Liver (tissue), 9 donors: Measurements from ENCODE around the gene GSE1. TPM values are rescaled to one million over a fixed set of nuclear protein-coding genes. Genes with fewer than 3 reads are reported as not detected.

Experiments
- DNase-seq: peaks from one replicate; pipeline ENCODE4 v3.0.0-alpha.2; 2017; ENCODE audit warnings: low spot score
- H3K27ac ChIP-seq, 2 donors: one replicate each; pipeline ENCODE4 v1.7.0; 2013; ENCODE audit warnings: inconsistent platforms in 2 of 2, low read length in 2 of 2, control low read depth in 1 of 2, low read depth in 1 of 2, mild to moderate bottlenecking in 1 of 2
- H3K27me3 ChIP-seq, 4 donors: one replicate each; pipeline versions ENCODE4 v1.6.1 to v1.7.0; 2013; ENCODE audit warnings: low read length in 3 of 4, inconsistent platforms in 1 of 4, mild to moderate bottlenecking in 1 of 4, moderate library complexity in 1 of 4; ENCODE audit not compliant: control insufficient read depth in 4 of 4, insufficient read depth in 4 of 4
- H3K36me3 ChIP-seq, 4 donors: one replicate each; pipeline versions ENCODE4 v1.6.1 to v1.7.0; 2013; ENCODE audit warnings: low read length in 3 of 4, mild to moderate bottlenecking in 3 of 4, low read depth in 1 of 4, moderate library complexity in 1 of 4; ENCODE audit not compliant: control insufficient read depth in 4 of 4, insufficient read depth in 3 of 4
- H3K4me1 ChIP-seq, 4 donors: one replicate each; pipeline versions ENCODE4 v1.6.1 to v1.7.0; 2013; ENCODE audit warnings: low read length in 3 of 4, mild to moderate bottlenecking in 3 of 4, moderate library complexity in 1 of 4; ENCODE audit not compliant: control insufficient read depth in 4 of 4, insufficient read depth in 4 of 4
- H3K4me3 ChIP-seq, 3 donors: one replicate each; pipeline versions ENCODE4 v1.6.1 to v1.7.0; 2013; ENCODE audit warnings: low read length in 3 of 3, control low read depth in 1 of 3, low read depth in 1 of 3, mild to moderate bottlenecking in 1 of 3
- H3K9ac ChIP-seq, 2 donors: one replicate each; pipeline ENCODE4 v1.7.0; 2013; ENCODE audit warnings: low read length in 2 of 2, mild to moderate bottlenecking in 2 of 2, moderate library complexity in 2 of 2, control low read depth in 1 of 2, low read depth in 1 of 2
- H3K9me3 ChIP-seq, 4 donors: one replicate each; pipeline versions ENCODE4 v1.6.1 to v1.7.0; 2013; ENCODE audit warnings: low read length in 3 of 4; ENCODE audit not compliant: control insufficient read depth in 4 of 4
- EGR1 ChIP-seq, 2 donors: IDR thresholded peaks; 2 replicates each; pipeline ENCODE4 v1.6.1; 2016 to 2018; ENCODE audit warnings: antibody characterized with exemption in 2 of 2, low read depth in 2 of 2
- FOXA1 ChIP-seq: IDR thresholded peaks from 2 replicates; pipeline ENCODE4 v1.6.1; 2016; ENCODE audit warnings: antibody characterized with exemption
- GABPA ChIP-seq, 2 donors: IDR thresholded peaks in 1 of 2; conservative IDR thresholded peaks in 1 of 2; 2 replicates each; pipeline ENCODE4 v1.6.1; 2016; ENCODE audit warnings: antibody characterized with exemption in 2 of 2, mild to moderate bottlenecking in 1 of 2, moderate library complexity in 1 of 2
- HNF4A ChIP-seq, 2 donors: conservative IDR thresholded peaks; 2 replicates each; pipeline ENCODE4 v1.6.1; 2016; ENCODE audit warnings: antibody characterized with exemption in 2 of 2, mild to moderate bottlenecking in 2 of 2
- HNF4G ChIP-seq: IDR thresholded peaks from 2 replicates; pipeline ENCODE4 v1.6.1; 2016; ENCODE audit warnings: antibody characterized with exemption
- JUND ChIP-seq, 2 donors: IDR thresholded peaks; 2 replicates each; pipeline ENCODE4 v1.6.1; 2016; ENCODE audit warnings: antibody characterized with exemption in 2 of 2
- NR2F2 ChIP-seq: IDR thresholded peaks from 2 replicates; pipeline ENCODE4 v1.6.1; 2016; ENCODE audit warnings: antibody characterized with exemption
- RAD21 ChIP-seq, 2 donors: IDR thresholded peaks; 2 replicates each; pipeline ENCODE4 v1.6.1; 2016; ENCODE audit warnings: antibody characterized with exemption in 2 of 2, mild to moderate bottlenecking in 2 of 2
- RXRA ChIP-seq, 2 donors: IDR thresholded peaks; 2 replicates each; pipeline ENCODE4 v1.6.1; 2017 to 2018; ENCODE audit warnings: antibody characterized with exemption in 2 of 2, mild to moderate bottlenecking in 1 of 2
- TAF1 ChIP-seq: conservative IDR thresholded peaks from 2 replicates; pipeline ENCODE4 v1.6.1; 2016; ENCODE audit warnings: antibody characterized with exemption, mild to moderate bottlenecking
- YY1 ChIP-seq: IDR thresholded peaks from 2 replicates; pipeline ENCODE4 v1.6.1; 2016; ENCODE audit warnings: antibody characterized with exemption, mild to moderate bottlenecking
- WGBS: extraction: QIAGEN DNeasy Blood & Tissue Kit; methylation state at CpG from one replicate; pipeline ENCODE4 v1.1.7; 2013; 5-methylcytosine and 5-hydroxymethylcytosine counted together
- polyA plus RNA-seq, 2 donors: library from polyadenylated mRNA; stranded (reverse) in 1 of 2; unstranded in 1 of 2; fragments of 200-250 nt in 1 of 2; fragments of >200 nt in 1 of 2; fragmentation: Nextera tagmentation in 1 of 2; extraction: Ambion mirVana in 1 of 2; gene quantifications; one replicate each; pipeline versions ENCODE4 v1.2.1 to v1.2.3, GENCODE V29; 2013 to 2015
- total RNA-seq, 2 donors: library from RNA; depleted of rRNA; stranded (reverse); fragments of >200 nt; gene quantifications; one replicate each; pipeline ENCODE4 v1.2.3, GENCODE V29; 2014
- TF ChIP-seq, protein P1 (sequence below): fragments of 150-350 bp; IDR thresholded peaks from 2 replicates; pipeline ENCODE4 v1.5.1; 2017; ENCODE audit warnings: improper control_type of control experiment, low read depth, low read length; ENCODE audit not compliant: missing input control
- TF ChIP-seq, protein P2 (sequence below): IDR thresholded peaks from 2 replicates; pipeline ENCODE4 v1.6.1; 2016; ENCODE audit warnings: antibody characterized with exemption
- TF ChIP-seq, protein P3 (sequence below): IDR thresholded peaks from 2 replicates; pipeline ENCODE4 v1.6.1; 2016; ENCODE audit warnings: antibody characterized with exemption
- TF ChIP-seq, protein P4 (sequence below): IDR thresholded peaks from 2 replicates; pipeline ENCODE4 v1.6.1; 2016; ENCODE audit warnings: antibody characterized with exemption
- donor health status: healthy.
- donor health status: healthy.
- donor health status: healthy.
- donor health status: healthy.
- donor health status: healthy.

The GSE1 gene
- total and polyA plus RNA-seq, 4 donors = 9.9 to 37.7 (median 25.2) TPM

DNA sequence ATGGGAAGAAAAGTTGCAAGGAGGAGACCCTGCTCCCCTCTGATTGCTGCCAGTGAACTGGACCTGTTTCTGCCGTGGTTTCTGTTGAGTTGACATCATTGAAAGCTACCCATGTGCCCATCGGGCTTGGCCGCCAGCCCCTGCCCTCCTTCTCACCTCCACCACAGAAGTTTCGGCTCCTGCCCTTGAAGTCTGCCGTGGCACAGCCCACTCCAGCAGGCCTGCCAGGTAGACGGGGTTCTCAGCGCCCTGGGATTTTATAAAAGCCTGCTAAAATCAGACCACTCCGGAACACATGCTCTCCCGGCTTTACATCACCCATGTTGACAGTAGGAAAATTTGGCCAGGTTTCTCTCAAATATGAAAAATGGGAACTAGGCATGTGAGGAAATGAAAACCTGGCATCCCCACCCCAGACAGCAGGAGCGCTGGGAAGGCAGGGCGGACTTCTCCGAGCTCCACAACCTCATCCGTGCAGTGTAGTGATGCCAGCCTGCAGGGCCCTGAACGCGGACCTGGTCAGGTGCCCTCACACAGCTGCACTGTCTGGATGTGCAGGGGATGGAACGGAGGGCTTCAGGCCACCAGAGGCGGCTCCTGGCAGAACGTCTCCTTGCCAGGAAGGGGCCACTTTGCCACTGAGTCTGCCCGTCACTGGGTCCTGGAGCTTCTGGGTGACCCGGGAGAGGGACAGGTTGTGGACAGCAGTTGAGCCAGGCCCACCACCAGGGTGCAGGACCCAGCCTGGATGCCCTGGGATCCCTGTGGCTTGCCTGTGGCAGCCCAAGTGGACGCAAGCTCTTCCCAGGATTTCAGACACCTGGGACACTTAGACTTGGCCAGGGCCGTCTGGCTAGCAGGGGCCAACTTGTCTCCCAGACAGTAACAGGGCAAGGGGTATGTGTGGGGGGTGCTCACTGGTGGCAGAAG lies 6.9 kb upstream of the GSE1 start:
- H3K36me3 ChIP-seq = no peaks in the 10 kb centered on the region
- no peak overlapping the region for H3K4me3 ChIP-seq
- no peak for DNase-seq
- H3K27ac ChIP-seq = no peak overlapping the region
- no peak overlapping the region for H3K9ac ChIP-seq
- H3K9me3 ChIP-seq = no peaks in the 10 kb centered on the region
- 88% methylated on average over 22 of the region's 22 CpGs for WGBS
- no peaks in the 10 kb centered on the region for H3K27me3 ChIP-seq
- TF ChIP-seq NR2F2 (no peak), EGR1 (IDR thresholded peaks at IDR 0.05; ENCODE audit: low read depth in 2 of 2) (no peak), GABPA (IDR thresholded peaks at IDR 0.05 in 1 of 2, conservative IDR thresholded peaks at IDR 0.05 in 1 of 2) (no peak), RXRA (IDR thresholded peaks at IDR 0.05) (no peak), HNF4A (conservative IDR thresholded peaks at IDR 0.05) (no peak)
- peaks cover 5 to 27% (median 13%) of the 10 kb centered on the region in 4 donors for H3K4me1 ChIP-seq

DNA sequence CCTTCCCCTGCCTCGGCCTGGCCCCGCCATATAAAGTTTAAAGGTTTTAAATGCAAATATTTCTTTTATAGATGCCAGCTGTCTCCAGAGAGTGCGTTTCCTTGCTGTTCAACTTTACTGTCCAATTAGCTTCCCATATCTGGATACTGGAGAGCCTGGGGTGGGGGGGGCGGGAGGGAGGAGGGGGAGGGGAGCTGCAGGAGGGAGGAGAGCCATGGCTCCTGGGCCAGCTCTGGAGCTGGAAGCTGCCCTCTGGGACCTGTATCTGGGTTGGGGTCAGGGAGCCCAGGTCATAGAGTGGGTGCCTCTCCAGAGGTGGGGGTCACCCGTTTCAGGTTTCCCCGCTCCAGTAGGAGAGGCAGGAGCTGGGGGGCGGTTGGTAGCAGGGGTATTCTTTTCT lies 6.2 kb upstream of the GSE1 start:
- TF ChIP-seq EGR1 (IDR thresholded peaks at IDR 0.05; ENCODE audit: low read depth in 2 of 2) (no peak), RAD21 (IDR thresholded peaks at IDR 0.05) (no peak), NR2F2 (no peak), FOXA1 (no peak), YY1 (no peak), HNF4G (no peak), HNF4A (conservative IDR thresholded peaks at IDR 0.05) (no peak), JUND (IDR thresholded peaks at IDR 0.05) (no peak)
- TF ChIP-seq, protein P1, sequence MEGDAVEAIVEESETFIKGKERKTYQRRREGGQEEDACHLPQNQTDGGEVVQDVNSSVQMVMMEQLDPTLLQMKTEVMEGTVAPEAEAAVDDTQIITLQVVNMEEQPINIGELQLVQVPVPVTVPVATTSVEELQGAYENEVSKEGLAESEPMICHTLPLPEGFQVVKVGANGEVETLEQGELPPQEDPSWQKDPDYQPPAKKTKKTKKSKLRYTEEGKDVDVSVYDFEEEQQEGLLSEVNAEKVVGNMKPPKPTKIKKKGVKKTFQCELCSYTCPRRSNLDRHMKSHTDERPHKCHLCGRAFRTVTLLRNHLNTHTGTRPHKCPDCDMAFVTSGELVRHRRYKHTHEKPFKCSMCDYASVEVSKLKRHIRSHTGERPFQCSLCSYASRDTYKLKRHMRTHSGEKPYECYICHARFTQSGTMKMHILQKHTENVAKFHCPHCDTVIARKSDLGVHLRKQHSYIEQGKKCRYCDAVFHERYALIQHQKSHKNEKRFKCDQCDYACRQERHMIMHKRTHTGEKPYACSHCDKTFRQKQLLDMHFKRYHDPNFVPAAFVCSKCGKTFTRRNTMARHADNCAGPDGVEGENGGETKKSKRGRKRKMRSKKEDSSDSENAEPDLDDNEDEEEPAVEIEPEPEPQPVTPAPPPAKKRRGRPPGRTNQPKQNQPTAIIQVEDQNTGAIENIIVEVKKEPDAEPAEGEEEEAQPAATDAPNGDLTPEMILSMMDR = no peak
- TF ChIP-seq, protein P2, sequence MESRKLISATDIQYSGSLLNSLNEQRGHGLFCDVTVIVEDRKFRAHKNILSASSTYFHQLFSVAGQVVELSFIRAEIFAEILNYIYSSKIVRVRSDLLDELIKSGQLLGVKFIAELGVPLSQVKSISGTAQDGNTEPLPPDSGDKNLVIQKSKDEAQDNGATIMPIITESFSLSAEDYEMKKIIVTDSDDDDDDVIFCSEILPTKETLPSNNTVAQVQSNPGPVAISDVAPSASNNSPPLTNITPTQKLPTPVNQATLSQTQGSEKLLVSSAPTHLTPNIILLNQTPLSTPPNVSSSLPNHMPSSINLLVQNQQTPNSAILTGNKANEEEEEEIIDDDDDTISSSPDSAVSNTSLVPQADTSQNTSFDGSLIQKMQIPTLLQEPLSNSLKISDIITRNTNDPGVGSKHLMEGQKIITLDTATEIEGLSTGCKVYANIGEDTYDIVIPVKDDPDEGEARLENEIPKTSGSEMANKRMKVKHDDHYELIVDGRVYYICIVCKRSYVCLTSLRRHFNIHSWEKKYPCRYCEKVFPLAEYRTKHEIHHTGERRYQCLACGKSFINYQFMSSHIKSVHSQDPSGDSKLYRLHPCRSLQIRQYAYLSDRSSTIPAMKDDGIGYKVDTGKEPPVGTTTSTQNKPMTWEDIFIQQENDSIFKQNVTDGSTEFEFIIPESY = no peak
- Histone ChIP-seq H3K4me3 (no peak overlapping the region), H3K9me3 (no peaks in the 10 kb centered on the region), H3K4me1 (peaks cover 5 to 31% (median 13%) of the 10 kb centered on the region in 4 donors), H3K36me3 (no peaks in the 10 kb centered on the region), H3K9ac (no peak overlapping the region), H3K27me3 (no peaks in the 10 kb centered on the region), H3K27ac (no peak overlapping the region)
- WGBS = 73% methylated on average over 7 of the region's 7 CpGs
- no peak for DNase-seq

DNA sequence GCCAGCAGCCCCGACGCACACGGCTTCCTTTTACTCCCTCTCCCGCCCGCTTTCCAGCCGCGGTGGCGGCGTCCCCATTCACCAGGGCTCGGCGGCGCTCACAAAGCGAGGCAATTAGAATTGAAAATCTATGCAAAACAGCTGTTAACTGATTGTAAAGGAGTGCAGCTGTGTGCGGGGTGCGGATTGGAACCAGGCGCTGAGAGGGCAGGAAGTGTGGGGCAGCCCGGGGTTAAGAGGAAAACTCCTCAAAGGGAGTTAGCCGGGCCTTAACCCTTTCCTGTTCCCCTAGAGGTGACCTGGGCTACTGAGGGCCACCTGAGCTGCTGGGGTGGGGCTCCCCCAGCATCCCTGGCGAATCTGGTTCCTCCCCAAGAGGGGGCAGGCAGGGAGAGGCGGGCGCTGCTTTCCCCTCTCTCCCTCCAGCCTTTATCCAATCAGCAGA lies 5.8 kb upstream of the GSE1 start:
- H3K27me3 ChIP-seq = no peaks in the 10 kb centered on the region
- H3K4me3 ChIP-seq = no peak overlapping the region
- no peak overlapping the region for H3K27ac ChIP-seq
- no peak overlapping the region for H3K9ac ChIP-seq
- no peaks in the 10 kb centered on the region for H3K36me3 ChIP-seq
- H3K9me3 ChIP-seq = no peaks in the 10 kb centered on the region
- peaks cover 5 to 32% (median 14%) of the 10 kb centered on the region in 4 donors for H3K4me1 ChIP-seq
- no peak for DNase-seq
- WGBS = 65% methylated on average over 21 of the region's 21 CpGs
- TF ChIP-seq TAF1 (no peak), HNF4A (conservative IDR thresholded peaks at IDR 0.05) (no peak), RXRA (IDR thresholded peaks at IDR 0.05) (no peak), FOXA1 (no peak), YY1 (no peak), EGR1 (IDR thresholded peaks at IDR 0.05; ENCODE audit: low read depth in 2 of 2) (no peak), RAD21 (IDR thresholded peaks at IDR 0.05) (no peak)
- TF ChIP-seq, protein P3, sequence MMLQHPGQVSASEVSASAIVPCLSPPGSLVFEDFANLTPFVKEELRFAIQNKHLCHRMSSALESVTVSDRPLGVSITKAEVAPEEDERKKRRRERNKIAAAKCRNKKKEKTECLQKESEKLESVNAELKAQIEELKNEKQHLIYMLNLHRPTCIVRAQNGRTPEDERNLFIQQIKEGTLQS = no peak
- TF ChIP-seq, protein P4, sequence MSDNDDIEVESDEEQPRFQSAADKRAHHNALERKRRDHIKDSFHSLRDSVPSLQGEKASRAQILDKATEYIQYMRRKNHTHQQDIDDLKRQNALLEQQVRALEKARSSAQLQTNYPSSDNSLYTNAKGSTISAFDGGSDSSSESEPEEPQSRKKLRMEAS = no peak
- TF ChIP-seq, protein P1 = no peak
